Midbrain (tissue), 1 donor: ENCODE results near the gene TNS3.
"Not testable (repeated sequence)": the region's sequence is repeated elsewhere in the genome, so short reads cannot be mapped to it uniquely, and the experiment has no call there.

Experiments used
- DNase-seq: peaks from one replicate; lab custom pipeline; 2025; lab: John Stamatoyannopoulos, UW

TNS3 gene

DNA sequence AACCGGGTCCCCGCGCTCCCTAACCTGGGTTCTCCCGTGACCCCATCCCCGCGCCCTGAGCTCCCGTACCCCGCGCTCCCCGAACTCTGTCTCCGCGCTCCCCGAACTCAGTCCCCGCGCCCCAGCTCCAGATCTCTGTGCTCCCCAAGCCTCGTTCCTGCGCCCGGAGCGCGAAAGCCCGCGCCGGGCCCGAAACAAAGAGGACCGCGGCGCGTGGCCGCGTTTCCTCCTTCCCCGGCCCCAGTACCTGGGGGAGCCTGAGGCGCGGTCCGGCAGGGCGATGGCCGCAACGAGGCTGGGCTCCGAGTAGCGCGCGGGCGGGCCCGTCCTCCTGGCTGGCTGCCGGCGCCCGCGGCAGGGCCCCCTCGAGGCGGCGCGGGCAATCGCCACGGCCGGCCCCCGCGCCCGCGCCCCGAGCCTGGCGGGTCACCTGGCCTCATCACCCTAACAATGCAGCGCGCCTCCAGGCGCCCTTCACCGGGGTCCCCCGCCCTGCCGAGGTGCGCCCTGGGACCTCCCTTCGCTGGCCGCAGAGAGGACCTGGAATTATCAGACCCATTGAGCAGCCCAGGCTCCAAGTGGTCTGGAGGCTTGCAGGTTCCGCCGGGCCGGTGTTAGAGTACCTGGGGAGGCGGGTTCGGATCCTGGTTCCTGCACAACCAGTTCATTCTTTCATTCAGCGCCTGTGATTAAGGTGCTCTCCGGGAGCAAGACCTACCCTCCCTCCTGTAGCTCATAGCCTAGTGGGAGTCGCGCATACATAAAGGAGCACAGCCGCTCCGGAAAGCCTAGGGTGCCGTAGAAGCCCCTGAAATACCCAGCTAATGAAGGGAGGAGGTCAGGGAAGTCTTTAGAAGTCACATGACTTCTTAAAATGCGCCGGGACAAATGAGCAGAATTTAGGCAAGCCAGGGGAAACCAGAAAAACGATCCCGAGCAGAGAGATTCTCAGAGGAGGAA, at the start of gene TNS3:
Gene TNS3 (minus strand): TSS at position 308 of the 960 bp plus-strand sequence. CDS start 142,475 bp downstream, outside the sequence.
- DNase-seq: no peak

DNA sequence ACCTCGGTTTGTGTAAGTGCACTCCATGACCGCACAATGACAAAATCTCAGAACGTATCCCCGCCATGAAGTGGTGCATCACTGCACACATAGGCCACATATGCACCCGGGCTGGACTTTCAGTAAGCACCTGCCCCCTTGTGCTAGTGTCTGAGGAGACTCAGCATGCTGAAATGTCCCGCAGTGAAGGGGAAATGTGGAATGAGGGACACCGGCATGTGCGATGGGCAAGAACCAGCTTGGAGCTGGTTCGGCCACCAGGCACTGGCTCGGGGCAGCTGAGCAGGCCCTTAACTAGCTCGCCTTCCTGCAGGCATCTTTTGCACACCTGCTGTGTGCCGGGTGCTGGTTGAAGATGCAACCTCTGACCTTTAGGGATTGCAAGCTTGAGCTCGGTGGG, 49.8 kb upstream of the TNS3 start:
- no peak for DNase-seq

DNA sequence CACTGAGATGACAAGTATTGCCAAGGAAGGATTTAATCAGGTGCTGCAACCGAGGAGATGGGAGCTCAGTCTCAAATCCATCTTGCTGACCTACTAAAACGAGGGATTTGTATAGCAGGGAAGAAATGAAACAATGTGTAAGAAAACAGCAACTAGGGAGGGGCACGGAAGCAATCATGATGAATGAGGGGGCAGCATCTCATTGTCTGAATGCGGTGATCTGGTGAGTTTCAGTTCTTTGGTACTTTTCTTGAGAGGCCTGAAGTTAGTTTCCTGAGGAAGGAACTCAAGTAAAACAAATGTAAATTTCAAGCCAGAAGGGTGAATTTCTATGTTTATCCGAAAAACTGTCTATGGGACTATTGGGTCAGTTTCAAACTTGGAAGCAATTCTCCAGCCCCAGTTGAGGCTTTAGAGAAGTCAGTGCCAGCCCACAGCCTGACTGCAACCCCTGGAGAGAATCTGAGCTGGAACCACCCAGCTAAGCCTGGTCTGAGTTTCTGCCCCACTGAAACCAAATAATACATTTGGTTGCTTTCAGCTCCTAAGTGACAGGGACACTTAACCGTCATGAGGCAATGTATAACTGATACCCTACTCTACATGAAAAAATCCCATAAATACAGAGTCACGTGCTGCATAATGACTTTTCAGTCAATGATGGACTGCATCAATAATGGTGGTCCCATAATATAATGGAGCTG, 45.8 kb upstream of the TNS3 start:
- DNase-seq: no peak

DNA sequence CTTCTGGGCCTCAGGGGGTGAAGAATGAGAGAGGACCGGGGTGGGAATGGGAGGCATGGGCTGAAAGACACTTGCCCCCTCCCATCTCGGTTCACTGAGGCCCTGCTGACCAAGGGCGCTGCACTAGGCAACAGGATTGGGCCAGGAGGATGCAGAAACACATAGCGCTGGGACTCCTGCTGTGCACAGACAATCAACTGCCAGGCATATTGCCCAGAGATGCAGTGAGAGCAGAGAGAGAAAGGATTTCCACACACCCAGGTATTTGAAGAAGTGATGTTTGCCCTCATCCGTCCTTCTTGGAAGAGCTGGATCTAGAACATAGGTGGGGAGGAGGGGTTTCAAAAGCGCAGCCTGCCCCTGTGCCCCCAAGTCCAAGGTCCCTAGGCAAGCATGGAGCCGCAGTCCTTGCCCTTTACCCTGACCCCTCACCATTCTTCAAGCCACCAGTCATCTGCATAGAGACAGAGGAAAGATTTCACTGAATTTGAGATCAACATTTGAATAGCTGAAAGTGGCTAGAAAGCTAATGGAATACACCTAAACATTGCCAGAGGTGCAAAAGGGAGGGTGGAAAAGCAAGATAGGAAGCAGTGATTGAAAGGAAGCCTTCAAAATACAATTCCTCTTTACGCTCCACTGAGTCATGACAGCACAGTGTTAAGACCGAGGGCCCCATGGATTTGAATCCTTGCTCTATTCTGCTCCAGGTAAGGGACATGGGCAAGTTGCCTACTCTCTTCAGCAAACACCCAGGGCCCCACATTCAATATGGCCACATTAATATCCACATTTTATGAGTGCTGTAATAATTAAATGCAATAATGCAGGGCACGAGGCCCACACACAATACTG, 44.2 kb upstream of the TNS3 start:
- DNase-seq: no peak

DNA sequence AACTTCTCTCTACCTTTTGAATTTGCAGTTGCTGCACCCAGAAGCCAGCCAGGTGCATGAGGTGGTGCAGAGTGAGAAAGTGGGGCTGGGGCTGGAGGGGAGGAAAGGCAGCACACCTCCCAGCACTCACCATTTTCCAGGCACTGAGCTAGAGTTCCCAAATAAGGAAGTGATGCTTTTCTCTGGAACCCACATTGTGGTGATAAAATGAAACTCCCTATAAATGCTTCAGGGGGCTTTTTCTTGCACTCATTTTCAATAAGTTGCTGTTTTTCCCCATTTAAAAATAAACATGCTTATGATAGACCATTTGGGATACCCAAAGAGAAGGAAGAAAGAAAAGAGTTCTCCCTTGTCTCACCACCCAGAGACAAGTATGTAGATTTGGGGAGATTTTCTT, 42.8 kb upstream of the TNS3 start:
- no peak for DNase-seq

DNA sequence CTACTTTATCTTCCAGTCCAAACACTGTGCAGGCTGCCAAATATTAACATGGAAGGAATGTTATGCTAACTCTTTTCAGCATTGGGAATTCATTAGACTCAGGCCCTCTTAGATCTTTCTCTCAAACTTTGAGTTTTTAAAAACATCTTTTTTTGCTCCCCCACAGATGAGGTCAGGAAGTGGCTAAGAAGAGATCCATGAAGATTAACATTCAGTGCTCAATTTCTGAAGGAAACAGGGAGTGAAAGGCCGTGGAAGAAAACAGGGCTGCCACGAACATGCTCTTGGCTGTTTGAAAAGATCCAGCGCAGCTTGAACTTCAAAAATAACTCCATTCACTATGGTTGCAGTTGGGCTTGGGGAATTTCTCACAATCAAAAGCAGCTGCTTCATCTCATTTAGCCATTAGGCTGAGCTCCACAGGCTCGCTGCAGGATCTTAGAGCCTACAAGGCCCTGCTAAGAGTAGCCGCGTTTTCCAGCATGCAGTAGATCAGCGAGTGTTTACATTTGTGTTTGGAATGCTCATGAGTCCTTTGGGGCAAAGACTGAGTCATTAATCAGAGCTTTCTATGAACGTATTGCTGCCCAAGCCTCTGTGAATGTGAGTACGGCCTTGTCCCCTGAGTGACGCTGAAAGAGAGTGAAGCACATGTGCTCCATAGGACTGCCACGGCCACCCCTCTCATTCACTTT, 41.2 kb upstream of the TNS3 start:
- DNase-seq: peak; percentile 31

DNA sequence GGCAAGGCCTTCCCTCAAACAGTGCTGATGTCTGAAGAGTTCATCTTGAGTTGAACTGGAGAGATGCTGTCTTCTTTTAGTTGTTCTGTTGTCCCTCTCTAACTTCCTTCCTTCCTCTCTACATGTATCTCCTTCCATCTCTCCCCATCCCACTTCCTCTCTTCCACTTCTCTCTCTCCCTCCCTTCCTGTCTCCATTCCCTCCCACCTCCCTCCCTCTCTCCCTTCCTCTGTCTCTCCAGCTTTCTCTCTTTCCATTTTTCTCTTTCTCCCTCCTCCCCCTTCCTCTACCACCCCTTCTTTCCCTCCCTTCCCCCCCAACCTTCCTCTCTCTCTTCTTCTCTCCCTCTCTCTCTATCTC, 40.7 kb upstream of the TNS3 start:
- no peak for DNase-seq

DNA sequence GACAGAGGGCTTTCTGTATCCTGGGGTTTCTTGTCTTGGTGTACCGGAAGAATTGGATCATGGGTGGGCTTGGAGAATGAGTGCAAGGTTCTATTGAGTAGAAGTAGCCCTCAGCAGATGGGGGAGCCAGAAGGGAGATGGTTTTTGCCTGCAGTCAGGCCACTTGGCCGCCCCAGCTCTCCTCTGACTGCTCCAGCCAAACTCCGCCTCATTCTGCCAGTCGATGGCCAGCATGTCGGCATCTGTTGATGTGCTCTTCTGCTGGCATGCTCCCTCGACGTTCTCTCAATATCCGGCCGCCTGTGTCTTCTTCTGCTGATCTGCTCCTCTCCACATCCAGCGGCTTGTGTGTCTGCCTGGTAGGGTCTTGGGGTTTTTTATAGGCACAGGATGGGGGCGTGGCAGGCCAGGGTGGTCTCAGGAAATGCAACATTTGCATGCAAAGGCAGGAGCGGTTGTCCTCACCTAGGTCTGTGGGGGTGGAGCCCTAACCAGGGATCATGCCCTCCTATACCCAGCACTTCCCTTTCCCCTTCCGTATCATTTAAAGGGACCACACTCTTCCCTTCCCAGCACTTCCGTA, 40.2 kb upstream of the TNS3 start:
- DNase-seq: no peak

DNA sequence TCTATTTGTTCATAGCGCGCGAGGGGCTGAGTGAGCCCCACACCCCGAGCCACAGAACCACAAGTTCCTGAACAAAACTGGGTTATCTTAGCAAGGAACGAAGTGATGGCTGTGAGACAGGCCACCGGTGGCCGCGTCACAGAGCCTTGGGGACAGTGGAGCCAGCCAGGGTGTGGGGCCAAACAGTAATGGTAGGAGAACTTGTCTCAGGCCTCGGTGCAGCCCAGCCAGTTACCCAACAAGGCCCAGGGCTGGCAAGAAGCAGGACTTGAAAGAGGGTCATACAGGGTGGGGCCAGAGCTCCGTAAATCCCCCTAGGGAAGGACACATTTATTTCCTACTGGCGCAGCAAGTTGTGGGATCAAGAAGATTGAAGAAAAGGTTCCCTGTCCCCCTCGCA, 39.4 kb upstream of the TNS3 start:
- no peak for DNase-seq

DNA sequence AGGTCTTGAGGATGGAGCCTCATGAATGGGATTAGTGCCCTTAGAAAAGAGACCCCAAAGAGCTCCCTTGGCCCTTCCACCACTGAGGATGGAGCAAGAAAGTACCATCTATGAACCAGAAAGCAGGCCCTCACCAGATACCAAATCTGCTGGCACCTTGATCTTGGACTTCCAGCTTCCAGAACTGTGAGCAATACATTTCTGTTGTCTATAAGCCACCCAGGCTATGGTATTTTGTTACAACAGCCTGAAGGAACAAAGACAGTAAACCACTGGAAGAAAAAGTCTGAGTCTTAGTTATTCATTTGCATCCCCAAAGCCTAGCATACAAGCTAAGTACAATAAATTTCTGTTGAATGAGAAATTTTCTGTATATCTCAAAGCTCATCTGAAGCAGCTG, 37.9 kb upstream of the TNS3 start:
- no peak for DNase-seq

DNA sequence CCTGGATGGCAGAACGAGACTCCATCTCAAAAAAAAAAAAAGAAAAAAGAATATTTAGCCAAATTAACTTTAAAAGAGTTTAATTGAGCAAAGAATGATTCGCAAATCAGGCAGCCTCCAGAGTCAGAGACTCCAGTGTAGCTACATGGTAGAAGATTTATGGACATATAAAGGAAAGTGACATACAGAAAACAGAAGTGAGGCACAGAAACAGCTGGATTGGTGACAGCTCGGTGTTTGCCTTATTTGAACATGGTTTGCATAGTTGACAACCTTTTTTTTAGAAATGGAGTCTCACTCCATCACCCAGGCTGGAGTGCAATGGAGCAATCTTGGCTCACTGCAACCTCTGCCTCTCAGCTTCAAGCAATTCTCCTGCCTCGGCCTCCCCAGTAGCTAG, 35.2 kb upstream of the TNS3 start:
- DNase-seq: no peak

DNA sequence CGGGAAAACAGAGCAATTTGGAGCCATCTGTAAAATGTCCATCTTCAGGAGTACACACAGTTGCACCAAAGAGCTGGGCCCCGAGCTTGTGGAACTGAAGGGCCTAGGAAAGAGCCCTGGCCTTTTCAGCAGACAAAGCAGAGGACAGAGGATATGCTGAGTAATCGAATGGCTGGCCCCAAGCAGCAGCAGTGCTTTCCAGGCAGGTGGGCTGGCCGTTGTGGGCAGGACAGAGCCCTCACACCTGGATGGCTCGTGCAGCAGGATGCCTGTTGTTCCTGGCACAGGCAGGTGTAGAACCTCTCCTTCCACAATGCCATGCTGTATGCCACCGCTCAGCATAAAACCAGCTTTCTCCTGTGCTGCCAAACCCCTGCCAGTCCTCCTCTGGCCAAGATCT, 32.5 kb upstream of the TNS3 start:
- DNase-seq: no peak

DNA sequence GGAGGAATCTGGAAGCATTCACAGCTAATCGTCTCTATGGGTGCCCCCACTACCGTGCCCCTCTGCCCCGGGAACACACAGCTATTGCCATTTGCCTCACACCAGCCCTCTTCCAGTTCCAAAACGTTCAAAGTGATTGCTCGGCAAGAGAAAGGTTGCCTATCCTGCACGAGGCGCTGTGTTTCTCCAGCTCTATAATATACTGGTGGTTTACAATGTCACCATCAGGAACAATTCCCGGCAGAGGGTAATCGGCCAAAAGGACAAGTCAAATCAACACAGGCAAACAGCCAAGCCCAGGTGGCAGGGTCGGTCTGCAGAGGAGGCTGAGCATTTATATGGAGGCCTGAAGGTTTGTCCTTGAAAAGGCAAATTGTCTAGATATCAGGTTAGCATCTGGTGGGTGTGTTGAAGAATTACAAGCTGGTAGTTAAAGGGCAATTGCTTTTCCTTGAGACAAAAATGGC, 29.2 kb upstream of the TNS3 start:
- no peak for DNase-seq

DNA sequence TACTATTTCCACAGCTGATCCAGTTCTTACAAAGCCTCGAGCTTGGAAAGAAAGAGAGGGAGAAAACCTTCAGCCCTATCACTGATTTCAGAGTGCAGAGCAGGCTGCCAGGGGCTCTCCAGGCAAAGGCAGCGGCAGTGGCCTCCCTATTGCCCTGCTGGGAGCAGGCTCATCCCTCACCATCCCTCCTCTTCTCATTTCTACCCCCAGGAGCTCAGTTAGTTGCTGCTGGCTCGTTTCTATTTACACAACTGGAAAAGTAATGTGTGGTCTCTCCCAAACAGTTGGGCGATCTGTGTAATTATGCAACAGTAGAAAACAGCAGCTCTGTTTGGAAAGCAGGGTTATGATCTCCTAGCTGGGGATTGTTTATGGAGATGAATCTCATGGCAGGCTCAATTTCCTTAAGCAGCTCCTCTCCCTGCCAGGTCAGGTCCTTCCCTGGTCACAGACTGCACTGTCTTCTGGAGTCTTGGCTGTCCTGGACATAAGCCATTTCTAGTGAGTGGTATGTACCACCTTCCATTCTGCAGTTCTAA, 28.7 kb upstream of the TNS3 start:
- DNase-seq: no peak

DNA sequence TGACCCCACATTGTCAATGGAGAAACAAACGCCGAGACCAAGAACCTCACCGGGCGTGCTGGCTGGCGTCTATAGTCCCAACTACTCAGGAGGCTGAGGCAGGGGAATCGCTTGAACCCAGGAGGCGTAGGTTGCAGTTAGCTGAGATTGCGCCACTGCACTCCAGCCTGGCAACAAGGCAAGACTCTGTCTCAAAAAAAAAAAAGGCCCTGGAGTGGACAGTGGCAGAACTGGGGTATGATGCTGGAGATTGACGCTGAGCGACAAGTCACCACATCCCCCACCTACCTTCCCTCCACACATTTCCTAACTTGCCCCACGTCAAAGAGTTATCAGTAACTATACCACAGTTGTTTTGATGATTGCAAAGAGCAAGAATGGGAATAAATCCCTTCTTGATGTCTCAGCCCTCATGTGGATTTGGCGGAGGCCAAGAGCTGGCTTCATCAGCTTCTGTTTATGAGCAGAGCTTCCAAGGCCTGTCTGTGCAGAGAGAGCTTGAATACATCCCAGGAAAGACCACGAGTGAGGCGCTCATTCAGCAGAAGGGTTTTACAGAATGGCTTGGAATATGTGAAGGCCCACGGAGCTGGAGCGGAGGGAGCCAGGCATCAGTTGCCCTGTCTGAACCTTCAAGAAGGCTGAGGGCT, 28.0 kb upstream of the TNS3 start:
- DNase-seq: peak; percentile 6

DNA sequence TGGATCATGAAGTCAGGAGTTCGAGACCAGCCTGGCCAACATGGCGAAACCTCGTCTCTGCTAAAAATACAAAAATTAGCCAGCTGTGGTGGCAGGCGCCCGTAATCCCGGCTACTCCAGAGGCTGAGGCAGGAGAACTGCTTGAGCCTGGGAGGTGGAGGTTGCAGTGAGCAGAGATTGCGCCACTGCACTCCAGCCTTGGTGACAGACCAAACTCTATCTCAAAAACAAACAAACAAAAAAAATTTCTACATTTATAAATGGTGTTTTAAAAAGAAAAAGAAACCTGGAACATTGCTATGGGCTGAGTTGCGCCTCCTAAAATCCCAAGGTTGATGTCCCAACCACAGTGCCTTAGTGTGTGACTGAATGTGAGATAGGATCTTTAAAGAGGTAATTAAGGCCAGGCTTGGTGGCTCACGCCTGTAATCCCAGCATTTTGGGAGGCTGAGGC, 24.7 kb upstream of the TNS3 start:
- not testable (repeated sequence) for DNase-seq

DNA sequence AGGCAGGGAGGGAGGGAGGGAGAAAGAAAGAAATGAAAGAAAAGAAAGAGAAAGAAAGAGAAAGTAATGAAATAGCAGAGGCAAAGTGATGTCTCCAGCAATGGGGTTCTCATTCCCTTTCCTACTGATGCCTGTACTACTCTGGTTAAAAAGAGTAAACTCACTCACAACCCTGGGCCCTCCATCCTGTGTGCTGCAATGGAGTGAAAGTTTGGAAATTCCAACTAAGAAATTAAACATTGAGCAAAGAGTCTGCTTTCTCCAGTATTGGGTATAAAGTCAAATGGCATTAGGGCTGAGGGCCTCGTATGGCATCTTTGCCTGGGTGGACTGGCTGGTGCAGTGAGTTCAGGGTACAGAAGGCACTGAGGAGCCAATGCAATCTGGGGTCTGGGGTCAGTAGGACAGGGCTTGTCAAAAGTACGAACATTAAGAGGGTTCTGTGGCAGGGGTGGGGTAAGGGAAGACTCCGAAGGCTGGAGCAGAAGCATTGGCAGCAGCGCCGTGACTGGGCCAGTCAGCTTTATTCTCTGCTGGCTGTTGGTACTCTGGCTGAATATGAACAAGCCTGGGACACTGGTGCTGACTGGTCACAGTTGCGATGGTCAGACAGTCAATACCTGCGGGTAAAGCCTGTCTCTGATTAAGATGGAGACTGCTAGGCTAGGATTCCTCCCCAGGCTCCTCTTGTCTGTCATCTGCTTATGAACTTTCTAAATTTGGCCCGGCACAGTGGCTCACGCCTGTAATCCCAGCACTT, 24.1 kb upstream of the TNS3 start:
- DNase-seq: no peak

DNA sequence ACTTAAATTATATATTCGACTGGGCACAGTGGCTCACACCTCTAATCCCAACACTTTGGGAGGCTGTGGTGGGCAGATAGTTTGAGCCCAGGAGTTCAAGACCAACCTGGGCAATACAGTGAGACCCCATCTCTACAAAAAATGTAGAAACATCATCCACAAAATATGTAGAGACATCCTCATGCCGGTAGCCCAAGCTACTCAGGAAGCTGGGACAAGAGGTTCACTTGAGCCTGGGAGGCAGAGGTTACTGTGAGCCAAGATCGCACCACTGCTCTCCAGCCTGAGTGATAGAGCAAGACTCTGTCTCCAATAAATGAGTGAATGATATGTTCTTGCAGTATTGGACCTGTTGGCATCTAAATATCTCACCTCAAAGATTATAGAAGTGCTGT, 22.6 kb upstream of the TNS3 start:
- no peak for DNase-seq

DNA sequence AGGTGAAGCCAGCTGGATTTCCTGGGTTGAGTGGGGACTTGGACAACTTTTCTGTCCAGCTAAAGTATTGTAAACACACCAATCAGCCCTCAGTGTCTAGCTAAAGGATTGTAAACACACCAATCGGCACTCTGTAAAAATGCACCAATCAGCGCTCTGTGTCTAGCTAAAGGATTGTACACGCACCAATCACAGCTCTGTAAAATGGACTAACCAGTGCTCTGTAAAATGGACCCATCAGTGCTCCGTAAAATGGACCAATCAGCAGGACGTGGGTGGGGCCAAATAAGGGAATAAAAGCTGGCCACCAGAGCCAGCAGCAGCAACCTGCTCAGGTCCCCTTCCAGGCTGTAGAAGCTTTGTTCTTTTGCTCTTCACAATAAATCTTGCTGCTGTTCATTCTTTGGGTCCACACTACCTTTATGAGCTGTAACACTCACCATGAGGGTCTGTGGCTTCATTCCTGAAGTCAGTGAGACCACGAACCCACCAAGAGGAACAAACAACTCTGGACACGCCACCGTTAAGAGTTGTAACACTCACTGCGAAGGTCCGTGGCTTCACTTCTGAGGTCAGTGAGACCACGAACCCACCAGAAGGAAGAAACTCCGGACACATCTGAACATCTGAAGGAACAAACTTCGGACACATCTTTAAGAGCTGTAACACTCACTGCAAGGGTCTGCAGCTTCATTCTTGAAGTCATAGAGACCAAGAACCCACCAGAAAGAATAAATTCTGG, 21.8 kb upstream of the TNS3 start:
- not testable (repeated sequence) for DNase-seq
